ENCODE results near the gene MORC4. TPM values are rescaled to one million over a fixed set of nuclear protein-coding genes. Genes with fewer than 3 reads are reported as not detected.

The MORC4 gene
- total RNA-seq, 5 donors from 2014 or later (not counting 1 experiment from before 2014, with no cell fraction given), result 8.8 to 12.1 (median 10.2) TPM

DNA sequence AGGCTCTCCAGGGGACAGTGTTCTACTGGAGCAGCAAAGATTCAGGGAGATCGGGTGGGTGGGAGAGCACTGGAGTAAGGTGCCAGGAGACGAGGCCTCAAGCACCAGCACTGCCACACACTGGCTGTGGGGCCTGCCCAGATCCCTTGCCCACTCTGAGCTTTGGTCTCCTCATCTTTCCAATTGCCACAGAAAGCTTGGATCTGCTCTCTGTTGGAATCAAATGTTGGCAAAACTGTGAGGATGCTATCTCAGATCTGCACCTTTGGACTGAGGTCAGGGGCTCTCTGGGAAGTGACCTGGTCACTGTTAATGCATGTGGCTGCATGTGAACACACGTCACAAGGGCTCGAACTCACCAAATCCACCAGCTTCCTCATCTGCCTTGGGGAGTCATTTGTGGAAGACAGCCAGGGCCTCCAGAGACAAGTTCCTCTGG lies 98.2 kb downstream of the MORC4 start:
- Histone ChIP-seq H3K4me1 (ENCODE audit: control insufficient read depth in 1 of 2, extremely low read depth in 1 of 2, insufficient read depth in 2 of 2, low read length in 2 of 2) (no peaks in the 10 kb centered on the region), H3K9me3 (no peaks in the 10 kb centered on the region), H3K36me3 (ENCODE audit: control insufficient read depth in 2 of 2, extremely low read depth in 1 of 2, insufficient read depth in 1 of 2, low read length in 1 of 2) (no peaks in the 10 kb centered on the region), H3K27me3 (replicated peaks in 1 of 2; ENCODE audit: control insufficient read depth in 2 of 2, extremely low read depth in 1 of 2, insufficient read depth in 2 of 2, low read length in 1 of 2) (no peaks in the 10 kb centered on the region), H3K4me3 (ENCODE audit: control insufficient read depth in 1 of 2, extremely low read depth in 1 of 2, low read length in 1 of 2) (no peak overlapping the region), H3K27ac (ENCODE audit: low read length) (no peak overlapping the region)
- Mint-ChIP-seq H3K4me1 (no peaks in the 10 kb centered on the region), H3K27ac (no peak overlapping the region), H3K9me3 (no peaks in the 10 kb centered on the region), H3K4me3 (no peak overlapping the region), H3K36me3 (no peaks in the 10 kb centered on the region), H3K27me3 (peaks cover 0 to 3% of the 10 kb centered on the region in 2 donors)
- WGBS (ENCODE audit: insufficient coverage), result no CpG with 5 or more reads among the region's 4 CpGs
- ChIA-PET CTCF (interaction anchor here in 1 of 2 donors (0.6 to 1.2 kb wide), 4 partner anchors 8 to 45 kb away, joined by 3 read pairs; no protein-coding TSS in a partner anchor), POLR2A (no interaction called here)
- no peak for DNase-seq
- no peak for ATAC-seq (replicated peaks in 1 of 4)

DNA sequence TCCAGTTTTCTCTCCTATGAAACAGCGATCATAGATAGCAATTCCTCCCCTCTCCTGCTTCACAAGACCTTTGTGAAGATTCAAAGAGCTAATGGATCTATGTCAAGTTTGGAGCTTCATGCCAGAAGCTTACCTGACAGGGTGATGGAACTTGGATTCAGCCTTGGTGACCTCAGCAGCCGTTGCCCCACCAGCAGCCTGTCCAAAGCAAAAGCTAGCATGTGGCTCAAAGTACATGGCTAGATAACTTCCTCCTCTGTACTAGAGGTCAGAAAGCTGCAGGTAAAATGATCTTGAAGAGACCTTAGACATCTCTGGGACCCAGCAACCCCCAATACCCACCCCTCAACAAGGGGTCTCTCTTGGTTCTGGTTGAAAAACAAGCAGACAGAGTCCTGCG lies 98.7 kb downstream of the MORC4 start:
- Mint-ChIP-seq H3K4me1 (no peaks in the 10 kb centered on the region), H3K36me3 (no peaks in the 10 kb centered on the region), H3K27ac (no peak overlapping the region), H3K4me3 (no peak overlapping the region), H3K27me3 (peaks cover 0 to 5% of the 10 kb centered on the region in 2 donors), H3K9me3 (no peaks in the 10 kb centered on the region)
- Histone ChIP-seq H3K27me3 (replicated peaks in 1 of 2; ENCODE audit: control insufficient read depth in 2 of 2, extremely low read depth in 1 of 2, insufficient read depth in 2 of 2, low read length in 1 of 2) (no peaks in the 10 kb centered on the region), H3K36me3 (ENCODE audit: control insufficient read depth in 2 of 2, extremely low read depth in 1 of 2, insufficient read depth in 1 of 2, low read length in 1 of 2) (no peaks in the 10 kb centered on the region), H3K4me1 (ENCODE audit: control insufficient read depth in 1 of 2, extremely low read depth in 1 of 2, insufficient read depth in 2 of 2, low read length in 2 of 2) (no peaks in the 10 kb centered on the region), H3K27ac (ENCODE audit: low read length) (no peak overlapping the region), H3K4me3 (ENCODE audit: control insufficient read depth in 1 of 2, extremely low read depth in 1 of 2, low read length in 1 of 2) (no peak overlapping the region), H3K9me3 (no peaks in the 10 kb centered on the region)
- CTCF ChIA-PET, result interaction anchor here in 1 of 2 donors (0.6 to 1.1 kb wide), 5 partner anchors 8 to 730 kb away, joined by 3 read pairs; no protein-coding TSS in a partner anchor
- DNase-seq (no peak), ATAC-seq (replicated peaks in 1 of 4) (no peak)
- POLR2A ChIA-PET, result no interaction called here
- no CpG with 5 or more reads among the region's 3 CpGs for WGBS (ENCODE audit: insufficient coverage)

DNA sequence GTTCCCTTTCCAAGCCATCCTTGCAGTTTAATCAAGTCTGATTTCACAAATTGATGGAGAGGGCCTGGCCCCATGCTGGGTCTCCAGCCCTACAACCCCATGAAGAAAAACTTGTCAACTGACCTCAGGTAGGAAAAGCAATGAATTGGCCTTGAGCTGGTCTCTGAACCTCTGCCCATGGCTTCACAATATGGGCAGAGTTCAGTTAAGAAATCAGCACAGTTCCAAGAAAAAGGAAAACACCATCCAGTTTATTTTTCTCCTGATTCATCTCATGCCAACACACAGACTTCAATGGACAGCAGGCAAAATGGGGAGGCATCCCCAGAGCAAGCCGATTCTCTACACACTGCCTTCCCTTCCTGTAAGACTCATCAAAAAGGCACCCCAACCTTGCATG lies 100.2 kb downstream of the MORC4 start:
- Mint-ChIP-seq H3K4me3 (no peak overlapping the region), H3K4me1 (no peaks in the 10 kb centered on the region), H3K9me3 (no peaks in the 10 kb centered on the region), H3K27me3 (peaks cover 0 to 13% of the 10 kb centered on the region in 2 donors), H3K36me3 (no peaks in the 10 kb centered on the region), H3K27ac (no peak overlapping the region)
- ATAC-seq (replicated peaks in 1 of 4) (no peak), DNase-seq (no peak)
- CTCF ChIA-PET, result interaction anchor here (0.6 to 1.0 kb wide), 4 partner anchors 296 to 994 kb away, joined by 3 read pairs; no protein-coding TSS in a partner anchor
- H3K4me1 ChIP-seq (ENCODE audit: control insufficient read depth in 1 of 2, extremely low read depth in 1 of 2, insufficient read depth in 2 of 2, low read length in 2 of 2), result no peaks in the 10 kb centered on the region
- no CpG with 5 or more reads among the region's 1 CpG for WGBS (ENCODE audit: insufficient coverage)
- no peaks in the 10 kb centered on the region for H3K27me3 ChIP-seq (replicated peaks in 1 of 2; ENCODE audit: control insufficient read depth in 2 of 2, extremely low read depth in 1 of 2, insufficient read depth in 2 of 2, low read length in 1 of 2)
- no peak overlapping the region for H3K4me3 ChIP-seq (ENCODE audit: control insufficient read depth in 1 of 2, extremely low read depth in 1 of 2, low read length in 1 of 2)
- no peaks in the 10 kb centered on the region for H3K36me3 ChIP-seq (ENCODE audit: control insufficient read depth in 2 of 2, extremely low read depth in 1 of 2, insufficient read depth in 1 of 2, low read length in 1 of 2)
- POLR2A ChIA-PET, result no interaction called here
- no peak overlapping the region for H3K27ac ChIP-seq (ENCODE audit: low read length)
- no peaks in the 10 kb centered on the region for H3K9me3 ChIP-seq

DNA sequence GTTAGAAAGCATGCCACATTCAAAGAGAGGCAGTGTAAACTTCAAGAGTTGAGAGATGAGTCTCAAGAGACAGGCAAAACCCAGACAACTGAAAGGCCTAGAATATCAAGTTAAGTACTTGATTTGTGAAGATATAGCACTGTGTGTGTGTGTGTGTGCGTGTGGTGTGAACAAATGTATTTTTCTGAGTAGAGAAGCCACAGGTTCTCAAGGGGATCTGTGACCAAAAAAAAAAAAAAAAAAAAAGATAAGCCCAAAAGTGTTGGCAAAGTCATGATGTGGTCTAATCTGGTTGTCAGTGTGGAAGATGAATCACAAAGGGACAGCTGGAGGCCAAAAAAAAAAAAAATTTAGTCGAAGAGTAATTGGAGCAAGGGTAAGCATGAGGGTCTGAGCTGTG lies 100.7 kb downstream of the MORC4 start:
- Mint-ChIP-seq H3K9me3 (no peaks in the 10 kb centered on the region), H3K4me3 (no peak overlapping the region), H3K27ac (no peak overlapping the region), H3K4me1 (no peaks in the 10 kb centered on the region), H3K27me3 (peaks cover 0 to 13% of the 10 kb centered on the region in 2 donors), H3K36me3 (no peaks in the 10 kb centered on the region)
- H3K36me3 ChIP-seq (ENCODE audit: control insufficient read depth in 2 of 2, extremely low read depth in 1 of 2, insufficient read depth in 1 of 2, low read length in 1 of 2), result no peaks in the 10 kb centered on the region
- ATAC-seq (replicated peaks in 1 of 4), result no peak
- H3K4me3 ChIP-seq (ENCODE audit: control insufficient read depth in 1 of 2, extremely low read depth in 1 of 2, low read length in 1 of 2), result no peak overlapping the region
- no peak overlapping the region for H3K27ac ChIP-seq (ENCODE audit: low read length)
- DNase-seq, result no peak
- no peaks in the 10 kb centered on the region for H3K9me3 ChIP-seq
- H3K27me3 ChIP-seq (replicated peaks in 1 of 2; ENCODE audit: control insufficient read depth in 2 of 2, extremely low read depth in 1 of 2, insufficient read depth in 2 of 2, low read length in 1 of 2), result no peaks in the 10 kb centered on the region
- CTCF ChIA-PET, result interaction anchor here (0.5 to 1.9 kb wide), 8 partner anchors 10 to 995 kb away, joined by 3 to 10 read pairs (median 3); partner anchors contain the start of gene NCBP2L (in 1 of the 2)
- POLR2A ChIA-PET, result no interaction called here
- WGBS (ENCODE audit: insufficient coverage), result no CpG with 5 or more reads among the region's 2 CpGs
- no peaks in the 10 kb centered on the region for H3K4me1 ChIP-seq (ENCODE audit: control insufficient read depth in 1 of 2, extremely low read depth in 1 of 2, insufficient read depth in 2 of 2, low read length in 2 of 2)

DNA sequence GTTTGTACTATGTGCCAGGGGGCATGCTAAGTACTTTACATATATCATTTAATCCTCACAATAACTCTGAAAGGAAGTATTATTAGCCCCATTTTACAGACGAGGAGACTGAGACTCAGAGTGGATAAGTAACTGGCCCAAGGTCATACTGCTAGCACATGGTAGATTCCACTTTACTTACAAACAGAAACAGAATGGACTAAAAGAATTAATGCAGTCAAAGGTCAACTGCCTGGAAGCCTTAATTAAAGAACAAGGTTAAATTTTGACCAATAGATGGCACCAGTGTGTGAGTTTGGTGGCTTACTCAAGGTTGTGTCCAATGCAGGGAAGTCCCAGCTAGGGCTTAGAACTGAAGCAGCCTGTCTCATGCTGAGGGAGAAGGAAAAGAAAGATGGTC lies 101.5 kb downstream of the MORC4 start:
- POLR2A ChIA-PET, result interaction anchor here (0.6 to 0.7 kb wide), 3 partner anchors 44 to 596 kb away, joined by 5 to 10 read pairs (median 9); no protein-coding TSS in a partner anchor
- DNase-seq (peak in 4 of 35 experiments; percentile 2 to 60 (median 6)), ATAC-seq (replicated peaks in 1 of 4) (peak in 3 of 4 experiments; percentile 45 to 54 (median 47))
- Histone ChIP-seq H3K27me3 (replicated peaks in 1 of 2; ENCODE audit: control insufficient read depth in 2 of 2, extremely low read depth in 1 of 2, insufficient read depth in 2 of 2, low read length in 1 of 2) (no peaks in the 10 kb centered on the region), H3K4me3 (ENCODE audit: control insufficient read depth in 1 of 2, extremely low read depth in 1 of 2, low read length in 1 of 2) (no peak overlapping the region), H3K4me1 (ENCODE audit: control insufficient read depth in 1 of 2, extremely low read depth in 1 of 2, insufficient read depth in 2 of 2, low read length in 2 of 2) (no peaks in the 10 kb centered on the region), H3K36me3 (ENCODE audit: control insufficient read depth in 2 of 2, extremely low read depth in 1 of 2, insufficient read depth in 1 of 2, low read length in 1 of 2) (no peaks in the 10 kb centered on the region), H3K27ac (ENCODE audit: low read length) (no peak overlapping the region), H3K9me3 (no peaks in the 10 kb centered on the region)
- CTCF ChIA-PET, result interaction anchor here (0.5 to 1.9 kb wide), 11 partner anchors 11 to 996 kb away, joined by 3 to 12 read pairs (median 5); partner anchors contain the start of gene NCBP2L (in 1 of the 2)
- Mint-ChIP-seq H3K9me3 (no peaks in the 10 kb centered on the region), H3K4me1 (no peaks in the 10 kb centered on the region), H3K27ac (no peak overlapping the region), H3K4me3 (no peak overlapping the region), H3K36me3 (no peaks in the 10 kb centered on the region), H3K27me3 (peaks cover 0 to 17% of the 10 kb centered on the region in 2 donors)
- no CpG with 5 or more reads among the region's 1 CpG for WGBS (ENCODE audit: insufficient coverage)

DNA sequence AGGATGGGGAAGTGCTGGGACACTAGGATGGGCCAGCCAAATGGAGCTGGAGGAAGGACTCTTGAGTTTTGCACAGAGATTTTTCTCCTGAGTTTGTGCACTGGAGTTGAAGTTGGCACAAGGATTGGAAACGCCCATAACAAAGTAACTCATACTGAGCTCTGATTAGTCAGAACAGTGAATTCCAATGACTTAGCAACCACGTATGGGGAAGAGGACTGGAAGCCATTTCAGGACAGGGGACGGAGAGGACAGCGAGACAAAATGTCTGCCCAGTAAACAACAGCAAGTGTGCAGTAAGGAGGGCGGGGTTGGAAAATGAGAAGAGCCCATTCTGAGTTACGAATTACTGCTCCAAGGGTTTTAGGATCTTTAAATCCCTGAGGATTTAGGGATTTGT lies 102.8 kb downstream of the MORC4 start:
- H3K36me3 Mint-ChIP-seq, result no peaks in the 10 kb centered on the region
- no peak overlapping the region for H3K27ac ChIP-seq (ENCODE audit: low read length)
- no CpG with 5 or more reads among the region's 6 CpGs for WGBS (ENCODE audit: insufficient coverage)
- H3K27ac Mint-ChIP-seq, result no peak overlapping the region
- ChIA-PET POLR2A (no interaction called here), CTCF (interaction anchor here (0.5 to 1.9 kb wide), 6 partner anchors 15 to 997 kb away, joined by 3 to 10 read pairs (median 4); no protein-coding TSS in a partner anchor)
- H3K4me1 ChIP-seq (ENCODE audit: control insufficient read depth in 1 of 2, extremely low read depth in 1 of 2, insufficient read depth in 2 of 2, low read length in 2 of 2), result no peaks in the 10 kb centered on the region
- H3K36me3 ChIP-seq (ENCODE audit: control insufficient read depth in 2 of 2, extremely low read depth in 1 of 2, insufficient read depth in 1 of 2, low read length in 1 of 2), result no peaks in the 10 kb centered on the region
- no peak for DNase-seq
- no peaks in the 10 kb centered on the region for H3K27me3 ChIP-seq (replicated peaks in 1 of 2; ENCODE audit: control insufficient read depth in 2 of 2, extremely low read depth in 1 of 2, insufficient read depth in 2 of 2, low read length in 1 of 2)
- no peak overlapping the region for H3K4me3 ChIP-seq (ENCODE audit: control insufficient read depth in 1 of 2, extremely low read depth in 1 of 2, low read length in 1 of 2)
- no peak for ATAC-seq (replicated peaks in 1 of 4)
- no peaks in the 10 kb centered on the region for H3K4me1 Mint-ChIP-seq
- no peaks in the 10 kb centered on the region for H3K9me3 ChIP-seq
- H3K4me3 Mint-ChIP-seq, result no peak overlapping the region
- H3K27me3 Mint-ChIP-seq, result peaks cover 0 to 28% of the 10 kb centered on the region in 2 donors
- H3K9me3 Mint-ChIP-seq, result no peaks in the 10 kb centered on the region
